ENCODE data around the gene NEK10.

GRCh38 chr3:27219127-27219845 is 149.9 kb downstream of the NEK10 start:
- no peak for TF ChIP-seq CTCF (conservative IDR thresholded peaks at IDR 0.05; ENCODE audit: low read length)
- TF ChIP-seq EZH2phosphoT487 (IDR thresholded peaks at IDR 0.05; ENCODE audit: borderline replicate concordance, low read depth, low read length), result no peak

All from OCI-LY7 (cell line).